Psoas muscle (tissue), 8 donors: ENCODE results near the gene JOSD2. TPM values are rescaled to one million over a fixed set of nuclear protein-coding genes. Genes with fewer than 3 reads are reported as not detected.

Source experiments
- ATAC-seq, 4 donors: fragments of 200-7000 bp; cut with Tn5 transposase; one replicate each; pipeline ENCODE4 v1.9.1; 2020; ENCODE audit warnings: moderate library complexity in 3 of 4, mild to moderate bottlenecking in 2 of 4
- DNase-seq, 2 donors: peaks; one replicate each; pipeline ENCODE4 v3.0.0-alpha.2; 2020
- H3K27ac ChIP-seq: fragments of 200-600 bp; one replicate; pipeline ENCODE4 v1.8.0; 2022
- H3K27me3 ChIP-seq, 3 donors: fragments of 200-600 bp in 1 of 3; one replicate each; pipeline versions ENCODE4 v1.6.1 to v1.8.0; 2013 to 2022; ENCODE audit warnings: low read length in 2 of 3, mild to moderate bottlenecking in 2 of 3, moderate library complexity in 1 of 3; ENCODE audit not compliant: insufficient read depth in 3 of 3
- H3K36me3 ChIP-seq, 2 donors: fragments of 200-600 bp in 1 of 2; one replicate each; pipeline versions ENCODE4 v1.6.1 to v1.8.0; 2013 to 2022; ENCODE audit warnings: low read depth in 1 of 2, mild to moderate bottlenecking in 1 of 2, moderate library complexity in 1 of 2; ENCODE audit not compliant: insufficient read depth in 1 of 2
- H3K4me1 ChIP-seq: fragments of 200-600 bp; one replicate; pipeline ENCODE4 v1.8.0; 2022
- H3K4me3 ChIP-seq: fragments of 200-600 bp; one replicate; pipeline ENCODE4 v1.8.0; 2022; ENCODE audit warnings: mild to moderate bottlenecking
- H3K9me3 ChIP-seq: fragments of 200-600 bp; one replicate; pipeline ENCODE4 v1.8.0; 2022
- CTCF ChIP-seq: fragments of 200-600 bp; IDR thresholded peaks from one replicate; pipeline ENCODE4 v1.8.0; 2022; ENCODE audit warnings: antibody characterized with exemption
- WGBS, 3 donors: extraction: QIAGEN DNeasy Blood & Tissue Kit; methylation state at CpG; one replicate each; pipeline versions ENCODE4 v1.1.6 to v1.1.7; 2013; 5-methylcytosine and 5-hydroxymethylcytosine counted together
- intact Hi-C, 2 donors: fragments of 100-400 bp; cut with DNase I; formaldehyde crosslinking; loops; one replicate each; pipeline versions ENCODE4 v1.11.0 to v1.14.2; 2022
- polyA plus RNA-seq, 3 donors: library from polyadenylated mRNA; stranded (reverse); fragments of 200-250 nt; gene quantifications; one replicate each; pipeline ENCODE4 v1.2.3, GENCODE V29; 2013
- total RNA-seq, 4 donors: library from RNA; stranded (reverse); fragmentation: NEBNext Ultra II Directional in 2 of 4; extraction: Animal tissue kit (Norgen Biotek cat#: 25700) in 2 of 4; gene quantifications; one replicate each; pipeline versions ENCODE4 v1.2.1 to v1.2.4, GENCODE V29; 2021 to 2023
- donor health status: healthy with polysubstance abuse.
- donor health status: DM: no; HTN: no; CAD: no; lungs with moderate emphysema.
- donor health status: Bipolar disorder and iron deficiency.
- donor health status: healthy.
- donor health status: DM: yes; HTN: yes; CAD: no.
- donor health status: DM: no; HTN: no; CAD: no.
- donor health status: DM: no; HTN: no; CAD: no.
- donor health status: DM: yes; HTN: yes; CAD: no.

The JOSD2 gene
- total and polyA plus RNA-seq, 7 donors = 28.5 to 87.2 (median 41.0) TPM

GRCh38 chr19:50513746-50514345 lies 2.9 kb upstream of the JOSD2 start, which contains the start of gene ASPDH:
ASPDH (minus strand) TSS chr19:50513913; CDS start chr19:50513823, 90 bp downstream.
- Histone ChIP-seq H3K4me1 (peaks cover 7% of the 10 kb centered on the region), H3K36me3 (no peaks in the 10 kb centered on the region), H3K27ac (no peak within 1 kb of the TSS), H3K27me3 (peaks cover 0 to 23% (median 3%) of the 10 kb centered on the region in 3 donors), H3K4me3 (no peak within 1 kb of the TSS), H3K9me3 (no peaks in the 10 kb centered on the region)
- intact Hi-C loops = loop anchor here in 1 of 2 donors (5.0 kb wide), 1 partner anchor 37 kb away; the partner anchor contains the start of genes EMC10 and GARIN5A
- ATAC-seq (no peak), DNase-seq (no peak)
- WGBS, 3 donors = 38 to 49% (median 48%) methylated on average over 13 to 22 of the region's 22 CpGs
- no peak for TF ChIP-seq CTCF

- no peak for TF ChIP-seq CTCF
- no peak overlapping the region for H3K4me3 ChIP-seq
- H3K27me3 ChIP-seq = peaks cover 0 to 23% (median 3%) of the 10 kb centered on the region in 3 donors
- no peak overlapping the region for H3K27ac ChIP-seq
- H3K4me1 ChIP-seq = peaks cover 7% of the 10 kb centered on the region
- H3K36me3 ChIP-seq = no peaks in the 10 kb centered on the region
- DNase-seq = no peak
- no peak for ATAC-seq
- intact Hi-C loops = loop anchor here in 1 of 2 donors (5.0 kb wide), 1 partner anchor 36 kb away; the partner anchor contains the start of genes EMC10 and GARIN5A
- no peaks in the 10 kb centered on the region for H3K9me3 ChIP-seq
- 52 to 65% (median 55%) methylated on average over 12 of the region's 12 CpGs for WGBS, 3 donors
These were observed 2.2 kb upstream of the JOSD2 start for GRCh38 chr19:50512999-50513745.

- no peak for DNase-seq
- H3K27me3 ChIP-seq = peaks cover 0 to 15% (median 1%) of the 10 kb centered on the region in 3 donors
- intact Hi-C loops = loop anchor here in 1 of 2 donors (5.0 kb wide), 1 partner anchor 35 kb away; the partner anchor contains the start of genes EMC10 and GARIN5A
- peak overlapping the region; percentile 80 for H3K27ac ChIP-seq
- H3K4me3 ChIP-seq = peak overlapping the region; percentile 88
- TF ChIP-seq CTCF = no peak
- no peak for ATAC-seq
- H3K9me3 ChIP-seq = no peaks in the 10 kb centered on the region
- H3K4me1 ChIP-seq = peaks cover 7% of the 10 kb centered on the region
- no peaks in the 10 kb centered on the region for H3K36me3 ChIP-seq
- WGBS, 3 donors = 88 to 89% (median 88%) methylated on average over 36 of the region's 36 CpGs
These were observed 1.4 kb upstream of the JOSD2 start for GRCh38 chr19:50512112-50512998.

- 2 to 4% (median 2%) methylated on average over 7 to 10 of the region's 10 CpGs for WGBS, 3 donors
- Histone ChIP-seq H3K4me3 (peak overlapping the region; percentile 88), H3K9me3 (no peaks in the 10 kb centered on the region), H3K27me3 (peaks cover 0 to 4% (median 0%) of the 10 kb centered on the region in 3 donors), H3K4me1 (peaks cover 7% of the 10 kb centered on the region), H3K36me3 (peaks cover 0 to 7% of the 10 kb centered on the region in 2 donors), H3K27ac (peak overlapping the region; percentile 80)
- intact Hi-C loops = loop anchor here in 1 of 2 donors (5.0 kb wide), 1 partner anchor 33 kb away; the partner anchor contains the start of genes EMC10 and GARIN5A
- ATAC-seq = no peak
- no peak for DNase-seq
- no peak for TF ChIP-seq CTCF
These were observed 307 bp downstream of the JOSD2 start for GRCh38 chr19:50510700-50511068.
